NCI-H1092 treated with DMSO at 0.1 percent for 48 hours (cell line): ENCODE data around the gene EML5.
"Not testable (repeated sequence)": the region's sequence is repeated elsewhere in the genome, so short reads cannot be mapped to it uniquely, and the experiment has no call there.

Experiments
- DNase-seq: peaks from one replicate; lab custom pipeline; 2025; lab: John Stamatoyannopoulos, UW

Gene EML5

DNA sequence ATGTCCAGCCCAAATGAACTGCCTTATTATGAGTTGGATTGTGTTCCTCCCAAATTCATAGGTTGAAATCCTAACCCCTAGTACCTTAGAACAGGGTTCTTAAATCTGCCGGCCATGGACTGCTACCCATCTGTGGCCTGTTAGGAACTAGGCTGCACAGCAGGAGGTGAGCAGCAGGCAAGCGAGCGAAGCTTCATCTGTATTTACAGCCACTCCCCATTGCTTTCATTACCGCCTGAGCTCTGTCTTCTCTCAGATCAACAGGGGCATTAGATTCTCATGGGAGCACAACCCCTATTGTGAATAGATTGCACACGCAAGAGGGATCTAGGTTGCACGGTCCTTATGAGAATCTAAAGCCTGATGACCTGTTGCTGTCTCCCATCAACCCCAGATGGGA is 9.8 kb upstream of the EML5 start:
- no peak for DNase-seq

- DNase-seq: no peak
Measured at GRCh38 chr14:88799522-88799921, 6.8 kb upstream of the EML5 start.

GRCh38 chr14:88798156-88798555 is 5.4 kb upstream of the EML5 start:
- peak; percentile 55 for DNase-seq

DNA sequence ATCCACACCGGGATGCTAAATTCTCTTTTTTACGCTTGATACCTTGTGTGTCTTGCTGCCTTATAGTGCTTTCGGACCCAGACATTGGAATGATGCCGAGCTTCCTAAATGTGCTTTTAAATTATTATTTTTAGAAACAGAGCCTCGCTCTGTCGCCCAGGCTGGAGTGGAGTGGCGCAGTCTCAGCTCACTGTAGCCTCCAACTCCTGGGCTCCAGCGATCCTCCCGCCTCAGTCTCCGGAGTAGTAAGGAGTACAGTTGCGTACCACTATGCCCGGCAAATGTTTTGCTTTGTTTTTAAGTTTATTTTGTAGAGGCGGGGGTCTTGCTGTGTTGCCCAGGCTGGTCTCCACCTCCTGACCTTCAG is 489 bp upstream of the EML5 start:
- no peak for DNase-seq

GRCh38 chr14:88791629-88792472 is 902 bp downstream of the EML5 start:
- DNase-seq: peak; percentile 71

GRCh38 chr14:88791252-88791621 is 1.5 kb downstream of the EML5 start:
- DNase-seq: no peak

DNA sequence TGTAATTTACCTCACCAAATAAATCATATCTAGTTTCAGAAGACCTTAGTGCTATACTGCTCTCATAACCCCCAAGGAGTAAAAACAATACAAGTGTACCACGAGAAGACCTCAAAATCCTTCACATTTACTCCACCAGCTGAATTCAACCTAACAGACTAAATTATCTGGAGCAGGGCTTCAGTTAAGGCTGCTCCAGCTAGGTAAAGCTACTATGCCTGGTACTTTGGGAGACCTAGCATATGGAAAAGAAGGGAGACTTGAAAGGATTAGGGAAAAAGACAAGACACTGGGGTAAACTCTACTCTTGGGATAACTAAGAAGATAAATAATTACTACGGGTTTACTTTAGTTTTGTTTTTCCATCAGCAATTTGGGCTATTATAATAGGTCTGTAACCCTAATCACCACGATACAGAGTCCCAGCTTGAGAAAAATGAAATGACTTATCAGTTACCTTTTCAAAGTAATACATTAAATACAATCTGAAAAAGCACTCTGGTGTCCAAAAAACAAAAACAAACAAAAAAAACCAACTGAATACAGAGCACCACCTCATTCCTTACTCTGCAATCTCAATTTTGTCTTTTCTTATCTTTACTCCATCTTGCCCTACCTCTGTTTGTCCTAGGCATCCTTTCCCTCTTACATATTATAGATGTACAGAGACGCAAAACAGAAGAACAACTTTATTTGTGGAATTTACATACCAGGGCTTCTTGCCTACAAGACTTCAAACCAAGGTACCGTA is 2.1 kb downstream of the EML5 start:
- no peak for DNase-seq

DNA sequence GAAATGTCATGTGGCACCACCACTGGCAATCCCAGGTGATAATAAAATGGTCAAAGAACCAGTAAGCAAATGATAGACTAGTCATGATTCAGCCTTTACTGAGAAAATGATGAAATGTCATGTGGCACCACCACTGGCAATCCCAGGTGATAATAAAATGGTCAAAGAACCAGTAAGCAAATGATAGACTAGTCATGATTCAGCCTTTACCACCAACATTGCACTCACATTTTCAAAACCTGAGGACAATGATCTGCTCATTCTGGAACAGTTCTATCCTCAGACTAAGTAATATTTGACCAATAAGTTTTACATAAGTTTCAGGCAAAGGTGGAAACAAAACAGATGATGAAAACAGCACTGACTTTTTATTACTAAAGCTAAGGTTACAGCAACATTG is 3.2 kb downstream of the EML5 start:
- DNase-seq: not testable (repeated sequence)

DNA sequence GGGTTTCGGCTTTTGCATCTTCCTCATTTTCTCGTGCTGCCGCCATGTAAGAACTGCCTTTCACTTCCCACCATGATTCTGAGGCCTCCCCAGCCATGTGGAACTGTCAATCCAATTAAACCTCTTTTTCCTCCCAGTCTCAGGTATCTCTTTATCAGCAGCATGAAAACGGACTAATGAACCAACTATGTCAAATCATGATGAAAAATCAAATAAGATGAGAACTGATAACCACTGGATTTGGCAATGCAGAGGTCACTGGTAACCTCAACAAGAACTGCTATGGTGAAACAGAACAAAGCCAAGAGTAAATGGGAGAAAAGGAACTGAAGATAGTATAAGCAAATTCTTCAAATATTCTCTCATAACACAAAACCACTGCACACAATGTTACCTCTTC is 6.0 kb downstream of the EML5 start:
- DNase-seq: no peak

- no peak for DNase-seq
Measured at GRCh38 chr14:88785911-88786310, 6.8 kb downstream of the EML5 start.

- DNase-seq: no peak
Measured at GRCh38 chr14:88775532-88775931, 17.2 kb downstream of the EML5 start.

GRCh38 chr14:88770736-88771135 is 22.0 kb downstream of the EML5 start:
- DNase-seq: no peak

GRCh38 chr14:88765130-88765529 is 27.6 kb downstream of the EML5 start:
- DNase-seq: no peak

DNA sequence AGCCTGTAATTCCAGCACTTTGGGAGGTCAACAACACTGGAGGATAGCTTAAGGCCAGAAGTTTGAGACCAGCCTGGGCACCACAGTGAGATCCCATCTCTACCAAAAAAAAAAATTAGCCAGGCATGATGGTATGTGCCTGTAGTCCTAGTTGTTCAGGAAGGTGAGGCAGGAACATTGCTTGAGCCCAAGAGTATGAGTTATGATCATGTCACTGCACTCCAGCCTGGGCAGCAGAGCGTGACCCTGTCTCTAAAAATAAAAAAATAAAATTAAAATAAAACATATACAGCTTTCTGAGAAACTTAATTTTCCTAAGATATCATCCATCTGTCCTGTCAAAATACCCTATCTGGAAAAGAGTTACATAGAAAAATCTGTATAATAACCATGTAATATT is 38.9 kb downstream of the EML5 start:
- no peak for DNase-seq

- DNase-seq: no peak
Measured at GRCh38 chr14:88750945-88751344, 41.8 kb downstream of the EML5 start.

DNA sequence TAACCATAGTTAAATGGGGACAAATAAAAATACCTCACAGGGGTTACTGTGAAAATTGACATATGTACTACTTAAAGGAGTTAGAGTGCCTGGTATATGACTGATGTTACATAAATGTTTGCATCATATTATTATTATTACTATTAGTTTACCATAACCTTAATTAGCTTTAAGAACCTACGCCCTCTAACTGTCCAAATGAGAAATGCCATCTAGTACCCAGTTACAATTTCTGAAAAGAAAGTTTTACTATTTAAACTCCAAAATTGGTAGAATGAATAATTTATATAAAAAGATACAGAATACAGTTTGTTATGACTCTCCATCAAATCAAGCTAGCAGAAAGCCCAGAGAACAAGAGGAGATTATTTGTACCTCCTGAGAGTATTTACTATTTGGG is 42.3 kb downstream of the EML5 start:
- no peak for DNase-seq

GRCh38 chr14:88749139-88749538 is 43.6 kb downstream of the EML5 start:
- no peak for DNase-seq

DNA sequence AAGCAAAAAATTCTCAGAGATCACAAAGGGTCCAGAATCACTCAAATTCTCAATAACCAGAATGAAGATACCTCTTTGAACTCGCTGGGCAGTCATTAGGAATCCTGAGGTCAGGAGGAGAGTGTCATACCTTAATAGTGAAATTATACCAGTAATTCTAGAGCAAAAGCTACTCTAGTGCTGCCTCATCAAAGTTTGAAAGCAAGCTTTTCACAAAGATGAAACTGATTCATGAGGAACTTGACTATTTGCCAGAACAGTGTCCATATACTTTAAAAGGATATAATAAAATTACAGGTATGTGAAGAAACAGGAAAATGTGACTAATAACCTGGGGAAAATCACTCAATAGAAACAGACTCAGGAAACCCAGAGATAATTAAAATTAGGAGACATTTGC is 44.5 kb downstream of the EML5 start:
- DNase-seq: no peak

DNA sequence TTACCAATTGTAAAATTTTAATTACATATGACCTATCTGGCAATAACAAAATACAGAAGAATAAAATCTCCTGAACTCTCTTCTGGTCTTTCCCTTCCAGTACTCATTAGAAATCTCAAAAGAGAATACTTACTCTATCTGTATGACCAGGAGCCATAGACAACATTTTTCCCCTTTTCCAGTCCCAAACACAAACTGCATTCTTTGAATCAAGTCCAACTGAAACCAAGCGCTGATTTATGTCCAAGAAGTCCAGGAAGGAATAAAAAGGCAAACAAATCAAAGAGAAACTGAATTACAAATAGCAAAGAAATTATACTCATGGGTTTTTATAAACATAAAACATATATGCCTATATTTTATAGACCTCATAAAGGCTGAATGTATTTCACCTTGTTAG is 46.7 kb downstream of the EML5 start:
- DNase-seq: no peak

GRCh38 chr14:88737245-88737644 is 55.5 kb downstream of the EML5 start:
- no peak for DNase-seq

- DNase-seq: no peak
Measured at GRCh38 chr14:88733121-88733520, 59.6 kb downstream of the EML5 start.

DNA sequence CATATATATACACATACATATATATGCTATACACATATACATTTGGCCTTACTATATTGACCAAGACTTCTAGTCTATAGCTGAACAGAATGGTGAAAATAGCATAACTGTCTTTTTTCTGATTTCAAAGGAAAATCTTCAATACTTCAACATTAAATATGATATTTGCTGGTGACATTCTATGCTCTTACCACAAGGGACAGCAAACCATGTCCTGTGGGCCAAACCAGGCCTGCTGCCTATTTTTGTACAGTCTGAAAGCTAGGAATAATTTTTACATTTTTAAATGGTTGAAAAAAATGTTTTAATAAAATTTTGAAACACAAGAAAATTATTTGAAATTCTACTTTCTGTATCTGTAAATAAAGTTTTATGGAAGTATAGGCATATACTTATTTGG is 63.6 kb downstream of the EML5 start:
- no peak for DNase-seq

DNA sequence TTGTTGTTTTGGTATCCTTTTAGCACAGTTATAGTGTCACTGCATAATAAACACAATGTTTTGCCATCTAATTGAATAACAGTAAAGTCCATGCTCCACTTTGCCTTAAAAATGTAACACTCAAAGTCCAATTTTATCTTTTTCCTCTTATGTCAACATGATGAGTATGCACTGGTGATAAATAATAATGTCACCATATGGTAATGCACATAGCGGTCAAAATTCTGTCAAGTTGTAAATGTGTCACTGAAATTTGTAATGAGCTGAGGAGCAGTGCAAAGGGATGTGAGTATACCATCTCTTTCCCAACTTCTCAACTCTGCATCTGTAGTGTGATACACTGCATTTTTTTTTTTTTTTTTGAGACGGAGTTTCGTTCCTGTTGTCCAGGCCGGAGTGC is 65.7 kb downstream of the EML5 start:
- DNase-seq: no peak

DNA sequence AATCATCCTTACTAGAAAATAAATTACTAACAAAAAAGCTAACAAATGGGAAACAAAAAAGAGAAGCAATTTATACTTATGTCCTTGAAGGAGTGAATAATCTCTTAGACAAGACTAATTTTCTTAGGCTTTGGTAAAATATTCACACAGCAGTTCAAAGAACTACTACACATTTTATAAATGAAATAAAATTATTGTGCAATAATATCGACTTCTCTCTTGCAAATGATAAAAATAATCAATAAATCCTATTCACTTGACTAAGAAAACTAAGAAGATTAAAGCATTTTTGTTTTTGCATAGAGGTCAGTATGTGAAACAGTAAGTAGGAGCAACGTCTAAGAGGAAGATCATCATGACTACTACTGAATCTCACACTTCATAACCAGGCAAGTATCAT is 82.0 kb downstream of the EML5 start:
- DNase-seq: no peak
